Astrocyte of the spinal cord (primary cell): ENCODE measurements around the gene MYO16.

Experiments
- DNase-seq: peaks from one replicate; pipeline ENCODE4 v3.0.0; 2011; ENCODE audit warnings: low read depth, low spot score
- H3K4me3 ChIP-seq: 2 replicates; pipeline ENCODE4 v1.5.1; 2011; ENCODE audit warnings: low read depth, mild to moderate bottlenecking, low read length, moderate library complexity
- in situ Hi-C: cut with HindIII; loops from 2 replicates; pipeline ENCODE4 v1.10.0; 2017; ENCODE audit warnings: low sequenced_read_pairs
- TF ChIP-seq, protein P1 (sequence below): IDR thresholded peaks from 2 replicates; pipeline ENCODE4 v1.5.1; 2012; ENCODE audit warnings: low read depth, mild to moderate bottlenecking, low read length, inconsistent platforms

MYO16 gene

DNA sequence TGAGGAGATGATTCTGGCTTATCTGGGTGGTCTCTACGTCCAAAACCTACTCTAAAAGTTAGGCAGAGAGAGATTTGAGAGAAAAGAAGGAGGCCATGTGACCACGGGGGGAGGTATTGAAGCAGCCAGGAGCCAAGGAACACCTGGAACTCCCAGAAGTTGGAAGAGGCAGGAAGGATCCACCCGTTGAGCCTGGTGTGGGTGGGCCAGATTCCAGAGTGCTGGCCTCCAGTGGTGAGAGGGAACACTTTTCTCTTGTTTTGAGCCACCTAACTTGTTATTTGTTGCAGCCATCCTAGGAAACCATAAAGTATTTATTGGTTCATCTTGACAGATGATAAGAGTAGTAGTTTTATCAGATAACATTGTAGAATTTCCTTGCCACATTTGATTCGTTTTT, 396.9 kb downstream of the MYO16 start:
- no peak overlapping the region for H3K4me3 ChIP-seq
- TF ChIP-seq, protein P1, sequence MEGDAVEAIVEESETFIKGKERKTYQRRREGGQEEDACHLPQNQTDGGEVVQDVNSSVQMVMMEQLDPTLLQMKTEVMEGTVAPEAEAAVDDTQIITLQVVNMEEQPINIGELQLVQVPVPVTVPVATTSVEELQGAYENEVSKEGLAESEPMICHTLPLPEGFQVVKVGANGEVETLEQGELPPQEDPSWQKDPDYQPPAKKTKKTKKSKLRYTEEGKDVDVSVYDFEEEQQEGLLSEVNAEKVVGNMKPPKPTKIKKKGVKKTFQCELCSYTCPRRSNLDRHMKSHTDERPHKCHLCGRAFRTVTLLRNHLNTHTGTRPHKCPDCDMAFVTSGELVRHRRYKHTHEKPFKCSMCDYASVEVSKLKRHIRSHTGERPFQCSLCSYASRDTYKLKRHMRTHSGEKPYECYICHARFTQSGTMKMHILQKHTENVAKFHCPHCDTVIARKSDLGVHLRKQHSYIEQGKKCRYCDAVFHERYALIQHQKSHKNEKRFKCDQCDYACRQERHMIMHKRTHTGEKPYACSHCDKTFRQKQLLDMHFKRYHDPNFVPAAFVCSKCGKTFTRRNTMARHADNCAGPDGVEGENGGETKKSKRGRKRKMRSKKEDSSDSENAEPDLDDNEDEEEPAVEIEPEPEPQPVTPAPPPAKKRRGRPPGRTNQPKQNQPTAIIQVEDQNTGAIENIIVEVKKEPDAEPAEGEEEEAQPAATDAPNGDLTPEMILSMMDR: no peak
- in situ Hi-C loops: no loop called here
- DNase-seq: no peak

DNA sequence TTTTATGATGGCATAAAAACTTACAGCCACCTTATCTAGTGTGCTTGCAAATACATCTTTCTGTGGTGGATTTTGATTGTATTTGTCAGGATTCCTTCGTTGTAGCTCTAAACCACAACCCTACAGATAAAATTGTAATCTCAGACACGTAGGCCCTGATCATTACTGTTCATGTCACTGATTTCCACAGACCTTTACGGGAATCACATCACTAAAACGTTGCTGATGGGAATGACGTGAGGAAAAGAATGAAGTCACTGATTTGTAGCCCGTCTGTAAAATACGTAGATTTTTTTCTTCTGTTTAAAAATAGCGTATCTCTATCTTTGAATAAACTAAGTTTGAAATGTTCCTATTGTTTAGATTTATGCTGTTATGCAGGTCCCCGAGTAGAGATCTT, 399.2 kb downstream of the MYO16 start:
- TF ChIP-seq, protein P1: no peak
- no peak for DNase-seq
- H3K4me3 ChIP-seq: no peak overlapping the region
- in situ Hi-C loops: no loop called here

DNA sequence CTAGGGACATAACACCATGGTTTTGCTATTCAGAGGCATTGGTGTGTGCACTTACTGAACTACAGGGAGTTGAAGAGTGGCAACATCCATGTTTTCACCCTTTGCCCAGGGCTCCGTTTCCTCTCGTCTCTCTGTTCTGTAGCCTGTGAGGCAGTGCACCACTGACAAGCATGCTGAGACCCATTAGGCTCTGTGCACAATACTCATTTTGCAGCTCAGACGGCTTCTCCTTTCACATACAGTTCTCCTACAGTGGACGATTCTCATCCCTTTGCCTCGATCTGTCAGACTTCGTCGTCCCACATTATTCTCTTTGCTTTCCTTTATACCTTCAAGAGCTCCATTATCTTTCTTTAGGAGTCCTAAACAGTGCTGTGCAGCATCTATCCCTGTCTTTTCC, 403.7 kb downstream of the MYO16 start:
- TF ChIP-seq, protein P1: no peak
- in situ Hi-C loops: no loop called here

DNA sequence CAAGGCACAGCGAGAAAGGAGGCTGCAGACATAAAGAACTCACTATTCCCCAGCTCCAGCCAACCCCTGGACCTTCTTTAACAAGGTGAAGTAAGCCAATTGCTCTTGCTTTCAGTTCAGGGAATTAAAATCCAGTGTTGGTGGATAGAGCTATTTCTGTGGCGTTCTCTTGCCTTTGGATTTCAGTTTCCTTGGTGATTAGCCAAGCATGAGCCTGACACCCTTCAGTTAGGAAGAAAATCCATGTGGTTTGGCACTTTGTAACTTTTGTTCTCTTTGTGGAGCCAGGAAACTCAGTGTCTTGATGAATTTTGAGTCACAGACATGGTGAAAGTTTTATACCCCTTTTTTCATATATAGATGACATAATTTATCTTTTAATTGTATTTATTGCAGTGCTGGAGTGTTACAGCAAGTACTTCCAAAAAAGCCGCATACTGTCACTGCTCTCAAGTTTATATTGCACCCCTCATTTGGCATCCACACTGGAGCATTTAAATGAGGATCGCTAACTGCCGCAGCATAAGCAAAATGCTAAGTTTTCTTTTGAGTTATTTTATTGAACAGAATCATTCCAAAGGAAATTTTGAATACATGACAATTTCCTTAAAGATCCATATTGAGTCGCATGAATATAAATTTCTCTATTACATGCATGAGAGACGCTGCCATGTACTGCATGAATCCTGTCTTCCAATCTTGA, 406.8 kb downstream of the MYO16 start:
- peak; percentile 7 for DNase-seq
- no peak overlapping the region for H3K4me3 ChIP-seq
- in situ Hi-C loops: no loop called here
- TF ChIP-seq, protein P1: no peak

More for the DNA sequence above, 403.7 kb downstream of the MYO16 start:
- no peak for DNase-seq
- H3K4me3 ChIP-seq: no peak overlapping the region

DNA sequence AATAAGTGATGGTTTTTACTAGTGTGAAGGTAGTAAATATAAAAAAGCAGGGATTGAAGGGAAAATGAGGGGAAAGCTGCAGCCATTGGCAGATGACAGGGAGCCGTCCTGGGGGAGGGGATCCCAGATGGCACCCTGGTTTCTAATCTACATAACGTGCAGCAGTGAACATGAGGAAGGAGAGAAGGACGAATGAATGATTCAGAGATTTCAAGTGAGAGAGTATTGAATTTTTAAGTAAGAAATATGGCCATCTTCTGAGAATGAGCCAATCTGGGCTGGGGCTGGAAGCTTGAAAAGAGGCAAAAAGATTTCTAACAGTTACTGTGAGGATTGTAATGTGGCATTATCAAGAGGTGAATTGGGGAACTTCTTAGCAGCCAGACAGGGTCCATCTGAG, 414.2 kb downstream of the MYO16 start:
- TF ChIP-seq, protein P1: no peak
- H3K4me3 ChIP-seq: no peak overlapping the region
- no peak for DNase-seq
- in situ Hi-C loops: no loop called here

DNA sequence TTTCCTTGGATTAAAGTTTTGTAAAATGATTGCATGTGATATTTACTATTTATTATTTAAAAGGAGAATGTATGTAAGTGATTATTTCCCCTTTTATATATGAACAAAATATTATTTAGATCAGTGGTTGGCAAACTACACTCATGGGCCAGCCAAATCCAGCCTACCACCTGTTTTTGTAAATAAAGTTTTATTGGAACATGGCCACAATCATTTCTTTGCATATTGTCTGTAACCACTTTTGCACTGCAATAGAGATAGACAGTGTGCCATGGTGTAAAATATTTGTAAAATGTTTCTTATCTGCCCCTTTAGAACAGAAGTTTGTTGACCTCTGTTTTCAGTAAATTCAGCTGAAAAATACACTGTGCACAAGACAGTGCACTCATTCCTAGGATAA, 426.4 kb downstream of the MYO16 start:
- DNase-seq: no peak
- in situ Hi-C loops: no loop called here
- TF ChIP-seq, protein P1: no peak
- H3K4me3 ChIP-seq: no peak overlapping the region
